ENCODE data around the gene NRN1.

NRN1 gene

DNA sequence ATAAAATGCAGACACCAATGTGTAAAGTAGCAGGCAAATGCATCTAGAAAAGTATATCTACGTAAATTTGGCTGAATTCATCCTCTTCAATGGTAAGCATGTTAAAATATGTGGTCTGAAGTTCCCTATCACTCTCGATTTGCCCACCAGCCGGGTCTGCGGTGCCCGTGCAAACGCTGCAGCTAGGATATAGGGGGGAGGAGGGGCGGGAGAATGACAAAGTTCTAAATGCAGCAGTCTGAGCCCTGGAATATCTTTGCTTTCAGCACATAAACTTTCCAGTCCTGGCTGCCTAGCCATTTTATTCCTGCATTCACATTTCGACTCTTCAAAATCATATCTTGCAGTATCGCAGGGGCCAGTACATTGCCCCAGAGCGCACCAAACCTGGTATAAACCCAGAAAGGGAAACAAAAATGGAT, 708 bp downstream of the NRN1 start:
- no peak overlapping the region for H3K4me3 ChIP-seq (ENCODE audit: low read length)
- TF ChIP-seq, protein P1, sequence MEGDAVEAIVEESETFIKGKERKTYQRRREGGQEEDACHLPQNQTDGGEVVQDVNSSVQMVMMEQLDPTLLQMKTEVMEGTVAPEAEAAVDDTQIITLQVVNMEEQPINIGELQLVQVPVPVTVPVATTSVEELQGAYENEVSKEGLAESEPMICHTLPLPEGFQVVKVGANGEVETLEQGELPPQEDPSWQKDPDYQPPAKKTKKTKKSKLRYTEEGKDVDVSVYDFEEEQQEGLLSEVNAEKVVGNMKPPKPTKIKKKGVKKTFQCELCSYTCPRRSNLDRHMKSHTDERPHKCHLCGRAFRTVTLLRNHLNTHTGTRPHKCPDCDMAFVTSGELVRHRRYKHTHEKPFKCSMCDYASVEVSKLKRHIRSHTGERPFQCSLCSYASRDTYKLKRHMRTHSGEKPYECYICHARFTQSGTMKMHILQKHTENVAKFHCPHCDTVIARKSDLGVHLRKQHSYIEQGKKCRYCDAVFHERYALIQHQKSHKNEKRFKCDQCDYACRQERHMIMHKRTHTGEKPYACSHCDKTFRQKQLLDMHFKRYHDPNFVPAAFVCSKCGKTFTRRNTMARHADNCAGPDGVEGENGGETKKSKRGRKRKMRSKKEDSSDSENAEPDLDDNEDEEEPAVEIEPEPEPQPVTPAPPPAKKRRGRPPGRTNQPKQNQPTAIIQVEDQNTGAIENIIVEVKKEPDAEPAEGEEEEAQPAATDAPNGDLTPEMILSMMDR (IDR thresholded peaks at IDR 0.05; ENCODE audit: insufficient read depth, low read depth, low read length, missing control alignments), result no peak
- no peak for DNase-seq (ENCODE audit: low read depth)

DNA sequence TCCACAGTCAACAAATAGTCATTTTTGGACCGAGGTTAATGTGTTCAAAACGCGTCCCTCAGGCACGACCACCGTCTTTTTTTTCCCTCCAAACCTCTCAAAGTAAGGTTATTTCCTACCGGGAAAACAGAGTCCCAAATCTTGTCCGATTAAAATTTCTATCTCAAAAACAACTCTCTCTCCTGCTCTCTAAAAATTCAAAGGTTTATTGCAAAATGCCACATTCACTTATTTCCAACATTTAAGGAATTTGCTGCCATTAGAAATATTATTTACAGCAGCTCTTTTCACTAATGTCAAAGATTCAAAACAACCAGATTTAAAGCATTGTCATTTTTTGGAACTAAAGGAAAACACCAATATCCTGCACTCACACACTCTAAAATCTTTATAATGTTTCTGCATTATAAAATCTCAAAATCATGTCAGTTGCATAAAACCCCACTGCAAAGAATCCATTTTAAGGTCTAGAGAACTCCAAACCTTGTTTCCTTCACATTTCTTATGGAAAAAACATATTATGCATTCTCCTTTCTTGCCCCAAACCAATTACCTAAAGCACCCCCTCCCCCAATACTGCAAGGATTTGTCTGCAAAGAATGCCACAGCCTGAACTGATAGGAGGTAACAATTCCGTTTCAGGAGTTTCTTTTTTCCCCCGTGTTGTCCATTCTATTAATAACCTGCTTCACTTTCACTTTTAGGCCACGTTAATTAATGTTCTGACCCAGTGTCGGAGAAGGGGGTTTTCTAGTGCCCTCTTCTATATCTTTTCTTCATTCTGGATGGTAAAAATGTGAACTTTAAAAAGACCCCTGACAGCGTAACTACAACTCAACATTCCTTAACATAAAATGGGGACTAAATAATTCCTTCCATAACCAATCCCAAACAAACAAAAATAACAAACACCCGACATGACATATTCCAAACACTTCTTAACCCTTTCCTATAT, 1.4 kb downstream of the NRN1 start:
- TF ChIP-seq, protein P1 (IDR thresholded peaks at IDR 0.05; ENCODE audit: insufficient read depth, low read depth, low read length, missing control alignments), result no peak
- no peak overlapping the region for H3K4me3 ChIP-seq (ENCODE audit: low read length)
- DNase-seq (ENCODE audit: low read depth), result no peak

DNA sequence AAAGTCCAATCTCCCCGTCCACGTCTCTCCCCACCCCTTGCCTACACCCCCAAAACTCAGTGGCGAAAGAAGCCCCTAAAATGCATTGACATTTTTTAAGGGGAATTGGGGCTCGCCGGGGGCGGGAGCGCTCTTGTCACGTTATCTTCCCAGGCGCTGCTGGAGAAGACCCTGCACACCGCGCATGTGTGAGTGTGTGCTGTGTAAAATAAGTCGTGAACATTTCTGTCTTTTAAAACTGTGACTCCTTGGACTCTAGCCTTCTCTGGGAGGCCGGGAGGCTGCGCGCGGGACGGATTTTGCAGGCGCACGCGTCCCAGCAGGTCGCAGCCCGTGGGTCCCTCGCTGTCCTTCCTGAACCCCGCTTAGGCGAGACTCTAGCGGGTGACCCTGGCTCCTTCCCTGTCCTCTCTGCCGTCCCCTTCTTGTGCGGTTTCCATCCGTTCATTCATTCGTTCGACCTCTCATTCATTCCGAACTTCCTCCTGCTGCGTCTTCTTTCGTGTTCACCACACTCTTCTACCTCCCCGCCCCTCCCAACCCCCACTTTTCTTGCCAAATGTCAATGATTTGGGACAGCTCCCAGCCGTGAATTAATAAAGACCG, 2.2 kb downstream of the NRN1 start:
- TF ChIP-seq, protein P1 (IDR thresholded peaks at IDR 0.05; ENCODE audit: insufficient read depth, low read depth, low read length, missing control alignments), result no peak
- no peak for DNase-seq (ENCODE audit: low read depth)
- no peak overlapping the region for H3K4me3 ChIP-seq (ENCODE audit: low read length)

DNA sequence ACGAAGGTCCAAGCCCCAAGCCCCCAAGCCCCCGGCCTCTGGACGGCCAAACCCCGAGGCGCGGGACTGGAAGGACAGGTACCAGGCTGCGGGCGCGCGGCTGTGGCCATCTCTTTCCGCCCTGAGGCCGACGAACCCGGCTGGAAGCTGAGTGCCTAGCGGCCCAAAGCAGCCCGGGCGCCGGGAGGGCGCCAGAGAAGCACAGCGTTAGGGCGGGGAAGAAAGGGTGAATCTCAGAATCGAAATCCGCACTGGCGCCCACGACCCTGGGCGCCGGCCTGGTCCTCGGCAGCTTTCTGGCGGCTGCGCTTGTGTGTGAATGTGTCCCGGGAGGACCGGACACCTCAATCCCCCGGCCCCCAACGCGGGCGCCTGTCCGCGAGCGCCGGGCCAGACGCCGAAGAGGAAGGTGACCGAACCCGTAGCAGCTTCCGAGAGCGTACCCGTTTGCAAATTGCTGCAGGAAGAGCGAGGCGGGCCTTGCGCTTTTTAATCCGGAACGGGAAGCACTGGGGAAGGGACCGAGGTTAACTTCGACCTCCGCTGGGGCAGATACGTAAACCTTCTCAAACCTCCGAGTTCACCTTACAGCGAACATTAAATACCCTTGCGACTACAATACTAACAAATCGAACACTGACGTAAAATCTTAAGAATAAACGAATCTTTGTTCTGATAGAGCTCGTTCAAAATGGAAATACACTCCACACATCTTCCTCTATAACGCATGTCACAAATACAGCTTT, 2.9 kb downstream of the NRN1 start:
- no peak overlapping the region for H3K4me3 ChIP-seq (ENCODE audit: low read length)
- TF ChIP-seq, protein P1 (IDR thresholded peaks at IDR 0.05; ENCODE audit: insufficient read depth, low read depth, low read length, missing control alignments), result no peak
- DNase-seq (ENCODE audit: low read depth), result no peak

DNA sequence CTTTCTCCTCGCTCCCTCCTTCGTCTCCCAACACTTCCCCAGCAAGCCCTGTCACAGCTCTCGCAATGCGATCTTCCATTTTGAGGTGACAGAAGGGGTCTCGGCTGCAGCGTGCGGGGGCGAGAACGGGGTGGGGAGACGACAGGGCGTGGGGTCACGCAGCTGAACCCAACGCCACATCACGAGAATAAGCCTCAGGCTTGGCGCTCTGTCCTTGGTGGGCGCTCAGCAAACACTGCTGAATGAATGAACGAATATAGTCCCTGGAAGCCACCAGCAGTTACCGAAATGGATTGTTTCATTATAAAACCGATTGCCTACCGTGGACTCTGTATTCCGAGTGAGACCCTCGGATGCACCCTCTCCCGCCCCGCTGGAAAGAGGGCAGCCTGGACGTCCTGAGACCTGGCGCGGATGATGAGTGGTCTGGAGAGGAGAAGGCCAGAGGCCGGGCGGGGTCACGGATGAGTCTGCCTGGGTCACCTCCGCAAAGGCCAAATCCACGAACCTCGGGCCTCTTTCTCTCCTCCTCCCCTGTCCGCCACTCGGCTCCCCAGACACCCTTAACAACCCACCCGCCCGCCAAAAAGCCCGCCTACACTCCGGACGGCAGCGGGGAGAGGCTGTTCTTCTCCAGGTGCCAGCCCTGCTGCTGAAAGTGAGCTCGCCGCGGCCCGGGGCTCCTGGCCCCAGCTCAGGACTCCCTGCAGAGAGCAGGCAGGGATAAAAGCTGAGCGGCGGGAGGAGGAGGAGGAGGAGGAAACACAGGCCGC, 3.7 kb downstream of the NRN1 start:
- TF ChIP-seq, protein P1 (IDR thresholded peaks at IDR 0.05; ENCODE audit: insufficient read depth, low read depth, low read length, missing control alignments), result no peak
- no peak for DNase-seq (ENCODE audit: low read depth)
- H3K4me3 ChIP-seq (ENCODE audit: low read length), result no peak overlapping the region

Data from epithelial cell of esophagus (primary cell).